SK-N-SH (cell line): ENCODE results near the gene FAM227B. TPM values are rescaled to one million over a fixed set of nuclear protein-coding genes. Genes with fewer than 3 reads are reported as not detected.

Experiments used
- CTCF ChIA-PET: fragments of 300-600, 350-600 bp; formaldehyde crosslinking; extraction: SDS; loops from one replicate; lab custom pipeline; 2021; lab: Yijun Ruan, JAX
- POLR2A ChIA-PET: fragments of 350-600 bp; sonication (Branson Sonifier 250); formaldehyde crosslinking; extraction: SDS; loops from one replicate; lab custom pipeline; 2020; ENCODE audit warnings: antibody characterized with exemption, inconsistent platforms; lab: Yijun Ruan, JAX
- DNase-seq: peaks from one replicate; pipeline ENCODE4 v3.0.0; 2012
- H2AFZ ChIP-seq: fragments of 200-600 bp; sonication (generic); 2 replicates; pipeline ENCODE4 v1.8.1; 2016; ENCODE audit warnings: antibody characterized with exemption, mild to moderate bottlenecking, low read depth
- H3F3A ChIP-seq: fragments of 200-600 bp; sonication (generic); replicated peaks from 2 replicates; pipeline ENCODE3; 2016; ENCODE audit warnings: antibody characterized with exemption, mild to moderate bottlenecking; ENCODE audit not compliant: insufficient read depth
- H3K27ac ChIP-seq, 2 experiments: fragments of 200-500 bp in 1 of 2; fragments of 200-600 bp in 1 of 2; sonication (Bioruptor generic) in 1 of 2; sonication (generic), shearing (Covaris generic) in 1 of 2; 2 replicates each; pipeline versions ENCODE4 v1.5.1 to v1.6.1; 2014 to 2016; ENCODE audit warnings: low read depth in 2 of 2, inconsistent platforms in 1 of 2, low read length in 1 of 2, mild to moderate bottlenecking in 1 of 2, mixed read lengths in 1 of 2
- H3K27me3 ChIP-seq: fragments of 200-600 bp; sonication (generic), shearing (Covaris generic); 2 replicates; pipeline ENCODE4 v1.6.1; 2016; ENCODE audit warnings: mixed run types; ENCODE audit not compliant: insufficient read depth
- H3K36me3 ChIP-seq, 2 experiments: fragments of 200-500 bp in 1 of 2; fragments of 200-600 bp in 1 of 2; sonication (Bioruptor generic) in 1 of 2; sonication (generic) in 1 of 2; replicated peaks in 1 of 2; 2 replicates each; pipeline versions ENCODE3 to v1.5.1; 2014 to 2016; ENCODE audit warnings: low read length in 1 of 2, mild to moderate bottlenecking in 1 of 2; ENCODE audit not compliant: insufficient read depth in 2 of 2, control insufficient read depth in 1 of 2
- H3K4me1 ChIP-seq, 2 experiments: fragments of 200-500 bp in 1 of 2; fragments of 200-600 bp in 1 of 2; sonication (Bioruptor generic) in 1 of 2; sonication (generic), shearing (Covaris generic) in 1 of 2; 2 replicates each; pipeline versions ENCODE4 v1.5.1 to v1.6.1; 2014 to 2016; ENCODE audit warnings: low read depth in 1 of 2, low read length in 1 of 2, mixed run types in 1 of 2; ENCODE audit not compliant: insufficient read depth in 2 of 2, control insufficient read depth in 1 of 2
- H3K4me2 ChIP-seq: fragments of 200-600 bp; sonication (generic), shearing (Covaris generic); 2 replicates; pipeline ENCODE4 v1.6.1; 2017; ENCODE audit warnings: mixed run types
- H3K4me3 ChIP-seq, 2 experiments: fragments of 200-500 bp in 1 of 2; fragments of 200-600 bp in 1 of 2; sonication (Bioruptor generic) in 1 of 2; sonication (generic), shearing (Covaris generic) in 1 of 2; 2 replicates each; pipeline versions ENCODE4 v1.5.1 to v1.8.1; 2014 to 2016; ENCODE audit warnings: low read depth in 2 of 2, inconsistent platforms in 1 of 2, low read length in 1 of 2, mild to moderate bottlenecking in 1 of 2, mixed read lengths in 1 of 2, moderate library complexity in 1 of 2
- H3K79me2 ChIP-seq: fragments of 200-600 bp; sonication (generic); 2 replicates; pipeline ENCODE4 v1.8.1; 2017; ENCODE audit warnings: mild to moderate bottlenecking; ENCODE audit not compliant: insufficient read depth
- H3K9ac ChIP-seq: fragments of 200-600 bp; sonication (generic); 2 replicates; pipeline ENCODE4 v1.6.1; 2017; ENCODE audit warnings: mixed run types
- H3K9me2 ChIP-seq: fragments of 200-600 bp; sonication (generic); 2 replicates; pipeline ENCODE4 v1.6.1; 2017; ENCODE audit warnings: mixed run types
- H3K9me3 ChIP-seq: fragments of 200-600 bp; sonication (generic); 2 replicates; pipeline ENCODE4 v1.6.1; 2017; ENCODE audit warnings: mixed run types, mild to moderate bottlenecking, moderate library complexity
- H4K20me1 ChIP-seq: fragments of 200-600 bp; sonication (generic); 2 replicates; pipeline ENCODE4 v1.6.1; 2017; ENCODE audit warnings: mild to moderate bottlenecking, mixed run types; ENCODE audit not compliant: insufficient read depth
- CHD2 ChIP-seq: fragments of 150-350 bp; IDR thresholded peaks from 2 replicates; pipeline ENCODE4 v1.6.1; 2018; ENCODE audit warnings: low read length; ENCODE audit not compliant: partially characterized antibody
- CTCF ChIP-seq: fragments of 200-600 bp; sonication (generic); IDR thresholded peaks from 2 replicates; pipeline ENCODE4 v1.6.1; 2017; ENCODE audit warnings: antibody characterized with exemption, mild to moderate bottlenecking, moderate library complexity
- EZH2phosphoT487 ChIP-seq: fragments of 200-600 bp; sonication (generic); IDR thresholded peaks from 2 replicates; pipeline ENCODE4 v1.6.1; 2017; ENCODE audit warnings: low read depth, mixed run types, mild to moderate bottlenecking, antibody characterized with exemption, moderate library complexity, borderline replicate concordance
- FOXM1 ChIP-seq: IDR thresholded peaks from 2 replicates; pipeline ENCODE4 v1.4.0; 2012; ENCODE audit warnings: low read depth, mild to moderate bottlenecking
- GABPA ChIP-seq: IDR thresholded peaks from 2 replicates; pipeline ENCODE4 v1.4.0; 2012; ENCODE audit warnings: low read depth, mild to moderate bottlenecking
- IRF3 ChIP-seq: fragments of 150-350 bp; IDR thresholded peaks from 2 replicates; pipeline ENCODE4 v1.6.1; 2016; ENCODE audit warnings: mild to moderate bottlenecking, low read depth, low read length
- MEF2A ChIP-seq: IDR thresholded peaks from 2 replicates; pipeline ENCODE4 v1.4.0; 2012; ENCODE audit warnings: low read depth, borderline replicate concordance
- MXI1 ChIP-seq: IDR thresholded peaks from 2 replicates; pipeline ENCODE4 v1.6.1; 2012; ENCODE audit warnings: mild to moderate bottlenecking, low read depth, low read length, improper control_type of control experiment
- NFIC ChIP-seq: IDR thresholded peaks from 2 replicates; pipeline ENCODE4 v1.4.0; 2012; ENCODE audit warnings: borderline replicate concordance
- NRF1 ChIP-seq: IDR thresholded peaks from 2 replicates; pipeline ENCODE4 v1.6.1; 2012; ENCODE audit warnings: low read depth, mild to moderate bottlenecking, low read length
- RCOR1 ChIP-seq: fragments of 150-350 bp; IDR thresholded peaks from 2 replicates; pipeline ENCODE4 v1.6.1; 2017; ENCODE audit warnings: antibody characterized with exemption, low read length
- REST ChIP-seq: IDR thresholded peaks from 2 replicates; pipeline ENCODE4 v1.6.1; 2012; ENCODE audit warnings: mild to moderate bottlenecking, low read depth, low read length, moderate library complexity
- RFX5 ChIP-seq: IDR thresholded peaks from 2 replicates; pipeline ENCODE4 v1.6.1; 2012; ENCODE audit warnings: mild to moderate bottlenecking, improper control_type of control experiment, low read length
- SIN3A ChIP-seq: IDR thresholded peaks from 2 replicates; pipeline ENCODE4 v1.6.1; 2012; ENCODE audit warnings: low read depth, mild to moderate bottlenecking, low read length, moderate library complexity, borderline replicate concordance
- SMC3 ChIP-seq: IDR thresholded peaks from 2 replicates; pipeline ENCODE4 v1.6.1; 2012; ENCODE audit warnings: low read depth, low read length, improper control_type of control experiment
- TAF1 ChIP-seq: IDR thresholded peaks from 2 replicates; pipeline ENCODE4 v1.6.1; 2012; ENCODE audit warnings: low read depth, mild to moderate bottlenecking, low read length, moderate library complexity, borderline replicate concordance
- polyA plus RNA-seq, 3 experiments: library from polyadenylated mRNA; depleted of rRNA; stranded (reverse); fragments of >200 nt; gene quantifications; 2 replicates each; pipeline ENCODE4 v1.2.3, GENCODE V29; 2012
- TF ChIP-seq, protein P1 (sequence below): IDR thresholded peaks from 2 replicates; pipeline ENCODE4 v1.4.0; 2012; ENCODE audit warnings: low read depth
- TF ChIP-seq, protein P2 (sequence below): IDR thresholded peaks from 2 replicates; pipeline ENCODE4; 2012
- TF ChIP-seq, protein P3 (sequence below): fragments of 150-350 bp; IDR thresholded peaks from 2 replicates; pipeline ENCODE4 v1.6.1; 2017; ENCODE audit warnings: antibody characterized with exemption, low read length, low read depth, borderline replicate concordance
- TF ChIP-seq, protein P4 (sequence below): IDR thresholded peaks from 2 replicates; pipeline ENCODE4 v1.4.0; 2012; ENCODE audit warnings: low read depth, borderline replicate concordance

The FAM227B gene
- polyA plus RNA-seq, 1 of the 3 experiments (the other 2 are of a cell fraction) = 4.4 TPM

GRCh38 chr15:49309889-49310288 lies 310.7 kb downstream of the FAM227B start:
- peaks cover 0 to 3% of the 10 kb centered on the region in 2 experiments; a peak in 3 of 4 replicates for H3K4me1 ChIP-seq
- H3K9me3 ChIP-seq = no peaks in the 10 kb centered on the region
- no peaks in the 10 kb centered on the region for H4K20me1 ChIP-seq
- DNase-seq = no peak
- TF ChIP-seq GABPA (no peak), NRF1 (no peak), CHD2 (no peak), EZH2phosphoT487 (no peak), FOXM1 (no peak), RFX5 (no peak), IRF3 (no peak), SIN3A (no peak), CTCF (no peak), NFIC (no peak), TAF1 (no peak), SMC3 (no peak), REST (no peak), MEF2A (no peak), MXI1 (no peak), RCOR1 (no peak)
- TF ChIP-seq, protein P1, sequence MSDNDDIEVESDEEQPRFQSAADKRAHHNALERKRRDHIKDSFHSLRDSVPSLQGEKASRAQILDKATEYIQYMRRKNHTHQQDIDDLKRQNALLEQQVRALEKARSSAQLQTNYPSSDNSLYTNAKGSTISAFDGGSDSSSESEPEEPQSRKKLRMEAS = no peak
- TF ChIP-seq, protein P2, sequence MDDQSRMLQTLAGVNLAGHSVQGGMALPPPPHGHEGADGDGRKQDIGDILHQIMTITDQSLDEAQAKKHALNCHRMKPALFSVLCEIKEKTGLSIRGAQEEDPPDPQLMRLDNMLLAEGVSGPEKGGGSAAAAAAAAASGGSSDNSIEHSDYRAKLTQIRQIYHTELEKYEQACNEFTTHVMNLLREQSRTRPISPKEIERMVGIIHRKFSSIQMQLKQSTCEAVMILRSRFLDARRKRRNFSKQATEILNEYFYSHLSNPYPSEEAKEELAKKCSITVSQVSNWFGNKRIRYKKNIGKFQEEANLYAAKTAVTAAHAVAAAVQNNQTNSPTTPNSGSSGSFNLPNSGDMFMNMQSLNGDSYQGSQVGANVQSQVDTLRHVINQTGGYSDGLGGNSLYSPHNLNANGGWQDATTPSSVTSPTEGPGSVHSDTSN = no peak
- TF ChIP-seq, protein P3, sequence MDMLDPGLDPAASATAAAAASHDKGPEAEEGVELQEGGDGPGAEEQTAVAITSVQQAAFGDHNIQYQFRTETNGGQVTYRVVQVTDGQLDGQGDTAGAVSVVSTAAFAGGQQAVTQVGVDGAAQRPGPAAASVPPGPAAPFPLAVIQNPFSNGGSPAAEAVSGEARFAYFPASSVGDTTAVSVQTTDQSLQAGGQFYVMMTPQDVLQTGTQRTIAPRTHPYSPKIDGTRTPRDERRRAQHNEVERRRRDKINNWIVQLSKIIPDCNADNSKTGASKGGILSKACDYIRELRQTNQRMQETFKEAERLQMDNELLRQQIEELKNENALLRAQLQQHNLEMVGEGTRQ = no peak
- TF ChIP-seq, protein P4, sequence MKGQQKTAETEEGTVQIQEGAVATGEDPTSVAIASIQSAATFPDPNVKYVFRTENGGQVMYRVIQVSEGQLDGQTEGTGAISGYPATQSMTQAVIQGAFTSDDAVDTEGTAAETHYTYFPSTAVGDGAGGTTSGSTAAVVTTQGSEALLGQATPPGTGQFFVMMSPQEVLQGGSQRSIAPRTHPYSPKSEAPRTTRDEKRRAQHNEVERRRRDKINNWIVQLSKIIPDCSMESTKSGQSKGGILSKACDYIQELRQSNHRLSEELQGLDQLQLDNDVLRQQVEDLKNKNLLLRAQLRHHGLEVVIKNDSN = no peak
- TF ChIP-seq, all 33 proteins: peak for 0
- Histone ChIP-seq H3K27ac (no peak overlapping the region), H3K4me2 (no peak overlapping the region), H3K27me3 (no peaks in the 10 kb centered on the region), H3K36me3 (peaks cover 7 to 13% of the 10 kb centered on the region in 2 experiments), H3K79me2 (no peaks in the 10 kb centered on the region), H2AFZ (no peak overlapping the region), H3F3A (no peaks in the 10 kb centered on the region), H3K9ac (no peak overlapping the region), H3K9me2 (no peaks in the 10 kb centered on the region), H3K4me3 (no peak overlapping the region)
- POLR2A ChIA-PET = no interaction called here
- CTCF ChIA-PET = no interaction called here
